ENCODE data around the gene ARL10. TPM values are rescaled to one million over a fixed set of nuclear protein-coding genes. Genes with fewer than 3 reads are reported as not detected.

ARL10 gene
- total and polyA plus RNA-seq, 2 donors (not counting 1 experiment from before 2014, with no cell fraction given) = 13.1 to 27.9 TPM

DNA sequence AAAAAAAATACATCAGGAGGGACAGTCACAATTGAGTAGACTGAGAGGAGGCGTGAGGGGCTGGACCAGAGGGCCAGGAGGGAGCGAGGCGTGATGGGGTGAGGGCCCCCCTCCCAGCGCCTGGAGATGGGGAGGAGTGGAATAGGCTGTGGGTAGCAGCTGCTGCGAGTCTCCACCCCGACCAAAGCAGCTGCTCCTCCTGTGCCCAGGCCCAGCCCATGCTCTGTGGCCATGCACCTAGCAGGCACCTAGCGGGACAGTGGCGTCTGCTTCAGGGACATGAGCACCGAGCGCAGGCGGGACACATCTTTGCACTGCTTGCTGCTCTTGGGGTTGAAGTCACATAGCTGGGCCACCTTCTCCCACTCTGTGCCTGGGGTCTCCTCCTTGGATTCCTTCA, 27.2 kb downstream of the ARL10 start:
- Mint-ChIP-seq H3K4me1 (peaks cover 16% of the 10 kb centered on the region), H3K27me3 (no peaks in the 10 kb centered on the region), H3K9me3 (ENCODE audit: insufficient read depth) (no peaks in the 10 kb centered on the region), H3K4me3 (no peak overlapping the region), H3K27ac (no peak overlapping the region)
- ATAC-seq (ENCODE audit: low read depth) (no peak), DNase-seq (no peak)
- Histone ChIP-seq H3K79me2 (ENCODE audit: control insufficient read depth, insufficient read depth, low read length) (peaks cover 20% of the 10 kb centered on the region), H4K20me1 (ENCODE audit: control insufficient read depth, insufficient read depth, low read length, poor library complexity, severe bottlenecking) (no peaks in the 10 kb centered on the region), H3K36me3 (replicated peaks in 1 of 2; ENCODE audit: control extremely low read depth in 1 of 2, control insufficient read depth in 1 of 2, extremely low read depth in 1 of 2, insufficient read depth in 2 of 2, low read length in 1 of 2) (peaks cover 0 to 10% of the 10 kb centered on the region in 2 experiments), H3K27ac (ENCODE audit: low read length in 2 of 2) (no peak overlapping the region), H3K9me3 (ENCODE audit: control extremely low read depth in 1 of 3, control insufficient read depth in 2 of 3, insufficient read depth in 1 of 3, low read length in 2 of 3) (no peaks in the 10 kb centered on the region), H3K4me1 (ENCODE audit: control insufficient read depth in 2 of 2, insufficient read depth in 2 of 2, low read length in 2 of 2) (peaks cover 9 to 17% of the 10 kb centered on the region in 2 donors), H3K4me3 (ENCODE audit: control extremely low read depth in 1 of 5, extremely low read depth in 1 of 5, insufficient read depth in 1 of 5, low read depth in 2 of 5, low read length in 4 of 5) (no peak overlapping the region), H3K9ac (ENCODE audit: low read length) (no peak overlapping the region), H3K27me3 (replicated peaks in 1 of 4; ENCODE audit: control extremely low read depth in 1 of 4, control insufficient read depth in 3 of 4, insufficient read depth in 4 of 4, low read length in 3 of 4) (no peaks in the 10 kb centered on the region), H3K4me2 (replicated peaks; ENCODE audit: low read depth, low read length, poor library complexity, severe bottlenecking) (no peak overlapping the region), H2AFZ (ENCODE audit: insufficient read depth, low read depth, low read length, poor library complexity, severe bottlenecking) (no peak overlapping the region)
- intact Hi-C loops (cut with micrococcal nuclease) = no loop called here
- no peak for TF ChIP-seq EZH2 (IDR thresholded peaks at IDR 0.05; ENCODE audit: borderline replicate concordance, insufficient read depth, low read depth, low read length, poor library complexity, severe bottlenecking)
- TF ChIP-seq, protein P1, sequence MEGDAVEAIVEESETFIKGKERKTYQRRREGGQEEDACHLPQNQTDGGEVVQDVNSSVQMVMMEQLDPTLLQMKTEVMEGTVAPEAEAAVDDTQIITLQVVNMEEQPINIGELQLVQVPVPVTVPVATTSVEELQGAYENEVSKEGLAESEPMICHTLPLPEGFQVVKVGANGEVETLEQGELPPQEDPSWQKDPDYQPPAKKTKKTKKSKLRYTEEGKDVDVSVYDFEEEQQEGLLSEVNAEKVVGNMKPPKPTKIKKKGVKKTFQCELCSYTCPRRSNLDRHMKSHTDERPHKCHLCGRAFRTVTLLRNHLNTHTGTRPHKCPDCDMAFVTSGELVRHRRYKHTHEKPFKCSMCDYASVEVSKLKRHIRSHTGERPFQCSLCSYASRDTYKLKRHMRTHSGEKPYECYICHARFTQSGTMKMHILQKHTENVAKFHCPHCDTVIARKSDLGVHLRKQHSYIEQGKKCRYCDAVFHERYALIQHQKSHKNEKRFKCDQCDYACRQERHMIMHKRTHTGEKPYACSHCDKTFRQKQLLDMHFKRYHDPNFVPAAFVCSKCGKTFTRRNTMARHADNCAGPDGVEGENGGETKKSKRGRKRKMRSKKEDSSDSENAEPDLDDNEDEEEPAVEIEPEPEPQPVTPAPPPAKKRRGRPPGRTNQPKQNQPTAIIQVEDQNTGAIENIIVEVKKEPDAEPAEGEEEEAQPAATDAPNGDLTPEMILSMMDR (IDR thresholded peaks at IDR 0.05) = no peak
- WGBS (ENCODE audit: insufficient coverage) = 95% methylated on average over 10 of the region's 11 CpGs
- ChIA-PET POLR2A (no interaction called here), CTCF (interaction anchor here (1.6 kb wide), 1 partner anchor 56 kb away, joined by 4 read pairs; the partner anchor contains the start of gene FAF2)

DNA sequence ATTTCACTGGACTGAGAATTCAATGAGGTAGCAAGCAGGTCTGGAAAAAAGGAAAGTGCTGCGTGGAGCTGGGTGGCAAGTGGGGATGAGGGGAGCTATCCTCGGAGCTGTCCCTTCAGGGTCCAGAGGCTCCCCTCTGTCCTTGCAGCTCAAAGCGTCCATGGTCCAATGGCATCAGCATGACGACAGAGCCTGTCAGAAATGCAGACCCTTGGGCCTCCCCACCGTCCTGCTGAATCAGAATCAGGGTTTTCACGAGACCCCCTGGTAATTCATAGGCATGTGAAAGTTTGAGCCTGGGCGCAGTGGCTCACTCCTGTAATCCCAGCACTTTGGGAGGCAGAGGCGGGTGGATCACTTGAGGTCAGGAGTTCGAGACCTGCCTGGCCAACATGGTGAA, 28.8 kb downstream of the ARL10 start:
- Histone ChIP-seq H3K27ac (ENCODE audit: low read length in 2 of 2) (no peak overlapping the region), H3K9me3 (ENCODE audit: control extremely low read depth in 1 of 3, control insufficient read depth in 2 of 3, insufficient read depth in 1 of 3, low read length in 2 of 3) (no peaks in the 10 kb centered on the region), H3K79me2 (ENCODE audit: control insufficient read depth, insufficient read depth, low read length) (peaks cover 11% of the 10 kb centered on the region), H3K36me3 (replicated peaks in 1 of 2; ENCODE audit: control extremely low read depth in 1 of 2, control insufficient read depth in 1 of 2, extremely low read depth in 1 of 2, insufficient read depth in 2 of 2, low read length in 1 of 2) (peaks cover 0 to 11% of the 10 kb centered on the region in 2 experiments), H3K4me2 (replicated peaks; ENCODE audit: low read depth, low read length, poor library complexity, severe bottlenecking) (no peak overlapping the region), H3K4me3 (ENCODE audit: control extremely low read depth in 1 of 5, extremely low read depth in 1 of 5, insufficient read depth in 1 of 5, low read depth in 2 of 5, low read length in 4 of 5) (no peak overlapping the region), H3K27me3 (replicated peaks in 1 of 4; ENCODE audit: control extremely low read depth in 1 of 4, control insufficient read depth in 3 of 4, insufficient read depth in 4 of 4, low read length in 3 of 4) (no peaks in the 10 kb centered on the region), H2AFZ (ENCODE audit: insufficient read depth, low read depth, low read length, poor library complexity, severe bottlenecking) (no peak overlapping the region), H3K9ac (ENCODE audit: low read length) (no peak overlapping the region), H4K20me1 (ENCODE audit: control insufficient read depth, insufficient read depth, low read length, poor library complexity, severe bottlenecking) (no peaks in the 10 kb centered on the region), H3K4me1 (ENCODE audit: control insufficient read depth in 2 of 2, insufficient read depth in 2 of 2, low read length in 2 of 2) (peaks cover 5 to 10% of the 10 kb centered on the region in 2 donors)
- H3K4me1 Mint-ChIP-seq = peaks cover 7% of the 10 kb centered on the region
- ChIA-PET POLR2A (interaction anchor here (0.7 kb wide), 1 partner anchor 11 kb away, joined by 3 read pairs; no protein-coding TSS in a partner anchor), CTCF (interaction anchor here (0.9 kb wide), 1 partner anchor 11 kb away, joined by 3 read pairs; no protein-coding TSS in a partner anchor)
- no peaks in the 10 kb centered on the region for H3K27me3 Mint-ChIP-seq
- no peak overlapping the region for H3K4me3 Mint-ChIP-seq
- WGBS (ENCODE audit: insufficient coverage) = over 99% methylated on average over 9 of the region's 9 CpGs
- TF ChIP-seq, protein P1 (IDR thresholded peaks at IDR 0.05) = no peak
- TF ChIP-seq EZH2 (IDR thresholded peaks at IDR 0.05; ENCODE audit: borderline replicate concordance, insufficient read depth, low read depth, low read length, poor library complexity, severe bottlenecking) = no peak
- H3K27ac Mint-ChIP-seq = no peak overlapping the region
- no peak for DNase-seq
- intact Hi-C loops (cut with micrococcal nuclease) = no loop called here
- no peak for ATAC-seq (ENCODE audit: low read depth)
- H3K9me3 Mint-ChIP-seq (ENCODE audit: insufficient read depth) = no peaks in the 10 kb centered on the region
